K562 treated with DMSO at 1 percent for 12 hours (cell line): ENCODE results near the gene PABPC1L. TPM values are rescaled to one million over a fixed set of nuclear protein-coding genes. Genes with fewer than 3 reads are reported as not detected.

Experiments used
- total RNA-seq: library from RNA; unstranded; fragments of 300-600 nt; gene quantifications from 2 replicates; pipeline ENCODE4 v1.2.3, GENCODE V29; 2022; ENCODE audit not compliant: insufficient read depth

PABPC1L gene
- total RNA-seq = 29.2 and 87.0 TPM in 2 replicates

GRCh38 chr20:44909872-44910689, at the start of gene PABPC1L:
Gene PABPC1L (plus strand): TSS chr20:44910060. CDS start chr20:44910144, 84 bp downstream.

GRCh38 chr20:44885392-44886265, 24.2 kb upstream of the PABPC1L start, which contains the start of gene YWHAB:
Gene YWHAB (plus strand): TSS chr20:44885705. CDS start chr20:44901534, 15,829 bp downstream.

GRCh38 chr20:44960103-44960852, 50.4 kb downstream of the PABPC1L start, which contains the start of gene TOMM34:
Gene TOMM34 (minus strand): TSS chr20:44960397. CDS start chr20:44960333, 64 bp downstream.

GRCh38 chr20:44966030-44966961, 56.4 kb downstream of the PABPC1L start, which contains the start of gene STK4:
Gene STK4 (plus strand): TSS chr20:44966512. CDS start chr20:44966569, 57 bp downstream.

Other genes with a start within 250 kb of the PABPC1L start
- not detected in 2 replicates for gene CCN5, start 194.7 kb upstream of the PABPC1L start, total RNA-seq
- gene KCNK15, start 164.2 kb upstream of the PABPC1L start, total RNA-seq = 0.31 TPM in 1 of 2 replicates, not detected in the other
- not detected in 2 replicates for gene RIMS4, start 99.5 kb upstream of the PABPC1L start, total RNA-seq
- 76.6 and 119 TPM in 2 replicates for gene YWHAB, start 24.4 kb upstream of the PABPC1L start, total RNA-seq
- gene TOMM34, start 50.3 kb downstream of the PABPC1L start, total RNA-seq = 35.7 and 50.1 TPM in 2 replicates
- 6.6 and 25.0 TPM in 2 replicates for gene STK4, start 56.5 kb downstream of the PABPC1L start, total RNA-seq
- not detected in 2 replicates for gene KCNS1, start 191.1 kb downstream of the PABPC1L start, total RNA-seq
- gene WFDC5, start 205.1 kb downstream of the PABPC1L start, total RNA-seq = not detected in 2 replicates
- not detected in 2 replicates for gene WFDC12, start 214.4 kb downstream of the PABPC1L start, total RNA-seq